ENCODE measurements around the gene SEMA7A. TPM values are rescaled to one million over a fixed set of nuclear protein-coding genes. Genes with fewer than 3 reads are reported as not detected.
A peak's percentile ranks its signal among the peaks of the same experiment; 100 is the strongest.

Gene SEMA7A
- total and polyA plus RNA-seq, 2 experiments from 2014 or later = 2.4 to 9.5 TPM

DNA sequence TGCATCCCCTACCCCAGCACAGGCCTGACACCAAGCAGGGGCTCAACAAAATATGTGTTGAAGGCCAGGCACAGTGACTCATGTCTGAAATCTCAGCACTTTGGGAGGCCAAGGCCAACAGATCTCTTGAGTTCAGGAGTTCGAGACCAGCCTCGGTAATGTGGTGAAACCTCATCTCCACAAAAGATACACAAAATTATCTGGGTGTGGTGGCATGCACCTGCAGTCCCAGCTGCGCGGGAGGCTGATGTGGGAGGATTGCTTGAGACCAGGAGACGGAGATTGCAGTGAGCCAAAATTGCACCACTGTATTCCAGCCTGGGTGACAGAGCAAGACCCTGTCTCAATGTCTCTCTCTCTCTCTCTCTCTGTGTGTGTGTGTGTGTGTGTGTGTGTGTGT, 35.6 kb downstream of the SEMA7A start:
- no peak for TF ChIP-seq EZH2phosphoT487 (IDR thresholded peaks at IDR 0.05; ENCODE audit: low read depth, severe bottlenecking, unreplicated experiment)
- TF ChIP-seq EZH2 (IDR thresholded peaks at IDR 0.05; ENCODE audit: borderline replicate concordance) = no peak
- TF ChIP-seq, protein P1, sequence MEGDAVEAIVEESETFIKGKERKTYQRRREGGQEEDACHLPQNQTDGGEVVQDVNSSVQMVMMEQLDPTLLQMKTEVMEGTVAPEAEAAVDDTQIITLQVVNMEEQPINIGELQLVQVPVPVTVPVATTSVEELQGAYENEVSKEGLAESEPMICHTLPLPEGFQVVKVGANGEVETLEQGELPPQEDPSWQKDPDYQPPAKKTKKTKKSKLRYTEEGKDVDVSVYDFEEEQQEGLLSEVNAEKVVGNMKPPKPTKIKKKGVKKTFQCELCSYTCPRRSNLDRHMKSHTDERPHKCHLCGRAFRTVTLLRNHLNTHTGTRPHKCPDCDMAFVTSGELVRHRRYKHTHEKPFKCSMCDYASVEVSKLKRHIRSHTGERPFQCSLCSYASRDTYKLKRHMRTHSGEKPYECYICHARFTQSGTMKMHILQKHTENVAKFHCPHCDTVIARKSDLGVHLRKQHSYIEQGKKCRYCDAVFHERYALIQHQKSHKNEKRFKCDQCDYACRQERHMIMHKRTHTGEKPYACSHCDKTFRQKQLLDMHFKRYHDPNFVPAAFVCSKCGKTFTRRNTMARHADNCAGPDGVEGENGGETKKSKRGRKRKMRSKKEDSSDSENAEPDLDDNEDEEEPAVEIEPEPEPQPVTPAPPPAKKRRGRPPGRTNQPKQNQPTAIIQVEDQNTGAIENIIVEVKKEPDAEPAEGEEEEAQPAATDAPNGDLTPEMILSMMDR (IDR thresholded peaks at IDR 0.05; ENCODE audit: poor library complexity) = no peak
- Histone ChIP-seq H2AFZ (no peak overlapping the region), H3K79me2 (no peaks in the 10 kb centered on the region), H3K27ac (no peak overlapping the region), H3K9me2 (replicated peaks; ENCODE audit: insufficient read depth) (no peaks in the 10 kb centered on the region), H3K4me1 (ENCODE audit: insufficient read depth) (peaks cover 21% of the 10 kb centered on the region), H3K4me3 (no peak overlapping the region), H4K20me1 (ENCODE audit: insufficient read depth, poor library complexity, severe bottlenecking) (no peaks in the 10 kb centered on the region), H3K4me2 (no peak overlapping the region), H3K27me3 (no peaks in the 10 kb centered on the region), H3K36me3 (replicated peaks; ENCODE audit: insufficient read depth, low read depth) (no peaks in the 10 kb centered on the region), H3K9me3 (ENCODE audit: low read depth) (no peaks in the 10 kb centered on the region)
- no peak for DNase-seq (ENCODE audit: low spot score)
- WGBS (ENCODE audit: low lambda C conversion rate, missing lambda C conversion rate) = 97% methylated on average over 5 of the region's 5 CpGs

GRCh38 chr15:74397239-74398068, 36.3 kb downstream of the SEMA7A start:
- H2AFZ ChIP-seq = no peak overlapping the region
- no peak overlapping the region for H3K4me3 ChIP-seq
- H3K4me1 ChIP-seq (ENCODE audit: insufficient read depth) = peaks cover 21% of the 10 kb centered on the region
- H3K27me3 ChIP-seq = no peaks in the 10 kb centered on the region
- no peaks in the 10 kb centered on the region for H3K79me2 ChIP-seq
- H3K36me3 ChIP-seq (replicated peaks; ENCODE audit: insufficient read depth, low read depth) = no peaks in the 10 kb centered on the region
- no peaks in the 10 kb centered on the region for H3K9me2 ChIP-seq (replicated peaks; ENCODE audit: insufficient read depth)
- no peak overlapping the region for H3K4me2 ChIP-seq
- H3K9me3 ChIP-seq (ENCODE audit: low read depth) = no peaks in the 10 kb centered on the region
- no peaks in the 10 kb centered on the region for H4K20me1 ChIP-seq (ENCODE audit: insufficient read depth, poor library complexity, severe bottlenecking)
- 93% methylated on average over 6 of the region's 6 CpGs for WGBS (ENCODE audit: low lambda C conversion rate, missing lambda C conversion rate)
- TF ChIP-seq EZH2phosphoT487 (IDR thresholded peaks at IDR 0.05; ENCODE audit: low read depth, severe bottlenecking, unreplicated experiment) (no peak), EZH2 (IDR thresholded peaks at IDR 0.05; ENCODE audit: borderline replicate concordance) (no peak)
- TF ChIP-seq, protein P1 (IDR thresholded peaks at IDR 0.05; ENCODE audit: poor library complexity) = no peak
- peak overlapping the region; percentile 88 for H3K27ac ChIP-seq
- no peak for DNase-seq (ENCODE audit: low spot score)

DNA sequence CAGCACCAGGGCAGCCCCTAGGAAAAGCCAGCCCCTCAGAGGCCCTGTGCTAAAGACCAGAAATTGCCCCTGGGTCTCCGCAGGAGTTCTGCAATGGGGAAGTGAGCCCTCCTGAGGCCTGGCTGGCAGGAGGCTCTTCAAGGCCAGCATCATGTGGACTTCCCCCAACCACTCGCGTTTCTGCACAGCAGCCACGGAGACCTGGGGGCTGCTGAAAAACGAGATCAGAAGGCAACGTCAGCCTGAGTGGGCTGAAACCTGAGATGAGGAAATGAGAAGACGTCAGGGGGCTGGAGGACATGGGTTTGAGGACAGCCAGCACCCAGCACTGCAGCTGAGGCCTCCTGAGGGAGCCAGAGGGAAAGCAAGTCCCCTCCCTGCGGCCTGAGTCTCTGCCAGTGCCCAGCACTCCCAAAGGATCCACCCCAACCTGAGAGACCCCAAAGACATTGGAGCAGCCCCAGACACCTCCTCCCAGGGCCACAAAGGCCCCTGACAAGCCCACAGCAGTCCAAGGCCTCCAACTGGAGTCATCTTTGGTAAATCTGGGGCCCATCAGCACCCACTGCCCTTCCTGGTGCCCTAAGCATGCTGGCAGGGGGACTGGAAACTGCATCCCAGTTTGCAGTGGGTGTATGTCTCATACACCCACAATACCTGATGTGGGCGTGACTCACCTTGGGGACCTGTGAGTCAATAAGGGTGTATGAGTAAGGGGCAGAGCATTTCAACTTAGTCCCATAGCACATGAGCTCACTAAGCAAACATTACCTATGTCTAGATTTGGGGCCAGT, 37.1 kb downstream of the SEMA7A start:
- no peak for TF ChIP-seq EZH2phosphoT487 (IDR thresholded peaks at IDR 0.05; ENCODE audit: low read depth, severe bottlenecking, unreplicated experiment)
- no peak for TF ChIP-seq EZH2 (IDR thresholded peaks at IDR 0.05; ENCODE audit: borderline replicate concordance)
- Histone ChIP-seq H3K4me1 (ENCODE audit: insufficient read depth) (peaks cover 28% of the 10 kb centered on the region), H3K27me3 (no peaks in the 10 kb centered on the region), H3K9me2 (replicated peaks; ENCODE audit: insufficient read depth) (no peaks in the 10 kb centered on the region), H3K4me3 (no peak overlapping the region), H3K27ac (peak overlapping the region; percentile 88), H3K36me3 (replicated peaks; ENCODE audit: insufficient read depth, low read depth) (no peaks in the 10 kb centered on the region), H3K79me2 (no peaks in the 10 kb centered on the region), H4K20me1 (ENCODE audit: insufficient read depth, poor library complexity, severe bottlenecking) (no peaks in the 10 kb centered on the region), H2AFZ (no peak overlapping the region), H3K9me3 (ENCODE audit: low read depth) (no peaks in the 10 kb centered on the region), H3K4me2 (no peak overlapping the region)
- DNase-seq (ENCODE audit: low spot score) = peak; percentile 70
- WGBS (ENCODE audit: low lambda C conversion rate, missing lambda C conversion rate) = 43% methylated on average over 8 of the region's 9 CpGs

GRCh38 chr15:74396146-74396438, 37.7 kb downstream of the SEMA7A start:
- WGBS (ENCODE audit: low lambda C conversion rate, missing lambda C conversion rate) = 72% methylated on average over 10 of the region's 10 CpGs
- no peaks in the 10 kb centered on the region for H3K27me3 ChIP-seq
- TF ChIP-seq, protein P1 (IDR thresholded peaks at IDR 0.05; ENCODE audit: poor library complexity) = no peak
- TF ChIP-seq EZH2 (IDR thresholded peaks at IDR 0.05; ENCODE audit: borderline replicate concordance) (no peak), EZH2phosphoT487 (IDR thresholded peaks at IDR 0.05; ENCODE audit: low read depth, severe bottlenecking, unreplicated experiment) (no peak)
- H3K4me3 ChIP-seq = no peak overlapping the region
- H2AFZ ChIP-seq = no peak overlapping the region
- DNase-seq (ENCODE audit: low spot score) = no peak
- no peaks in the 10 kb centered on the region for H3K9me2 ChIP-seq (replicated peaks; ENCODE audit: insufficient read depth)
- H3K4me1 ChIP-seq (ENCODE audit: insufficient read depth) = peaks cover 28% of the 10 kb centered on the region
- no peaks in the 10 kb centered on the region for H3K9me3 ChIP-seq (ENCODE audit: low read depth)
- peak overlapping the region; percentile 88 for H3K27ac ChIP-seq
- no peak overlapping the region for H3K4me2 ChIP-seq
- no peaks in the 10 kb centered on the region for H4K20me1 ChIP-seq (ENCODE audit: insufficient read depth, poor library complexity, severe bottlenecking)
- H3K36me3 ChIP-seq (replicated peaks; ENCODE audit: insufficient read depth, low read depth) = no peaks in the 10 kb centered on the region
- no peaks in the 10 kb centered on the region for H3K79me2 ChIP-seq

Measured in hepatocyte (in vitro differentiated cells).